Right ventricle myocardium superior (tissue), 1 donor: ENCODE measurements around the gene JAG2. TPM values are rescaled to one million over a fixed set of nuclear protein-coding genes. Genes with fewer than 3 reads are reported as not detected.
"Not testable (repeated sequence)": the region's sequence is repeated elsewhere in the genome, so short reads cannot be mapped to it uniquely, and the experiment has no call there.

ENCODE experiments used
- ATAC-seq: fragments of 200-7000 bp; cut with Tn5 transposase; one replicate; pipeline ENCODE4 v1.9.1; 2020; ENCODE audit warnings: mild to moderate bottlenecking; ENCODE audit not compliant: poor library complexity
- DNase-seq: peaks from one replicate; pipeline ENCODE4 v3.0.0-alpha.2; 2020
- intact Hi-C: fragments of 100-400 bp; cut with DNase I; formaldehyde crosslinking; loops from one replicate; pipeline ENCODE4 v1.11.2; 2022
- total RNA-seq: library from RNA; stranded (reverse); fragmentation: NEBNext Ultra II Directional; extraction: Animal tissue kit (Norgen Biotek cat#: 25700); gene quantifications from one replicate; pipeline ENCODE4 v1.2.1, GENCODE V29; 2021
- donor health status: DM: no; HTN: yes; CAD: no; lungs with severe emphysema.

JAG2 gene
- total RNA-seq, 1 donor from 2014 or later = 28.6 TPM

DNA sequence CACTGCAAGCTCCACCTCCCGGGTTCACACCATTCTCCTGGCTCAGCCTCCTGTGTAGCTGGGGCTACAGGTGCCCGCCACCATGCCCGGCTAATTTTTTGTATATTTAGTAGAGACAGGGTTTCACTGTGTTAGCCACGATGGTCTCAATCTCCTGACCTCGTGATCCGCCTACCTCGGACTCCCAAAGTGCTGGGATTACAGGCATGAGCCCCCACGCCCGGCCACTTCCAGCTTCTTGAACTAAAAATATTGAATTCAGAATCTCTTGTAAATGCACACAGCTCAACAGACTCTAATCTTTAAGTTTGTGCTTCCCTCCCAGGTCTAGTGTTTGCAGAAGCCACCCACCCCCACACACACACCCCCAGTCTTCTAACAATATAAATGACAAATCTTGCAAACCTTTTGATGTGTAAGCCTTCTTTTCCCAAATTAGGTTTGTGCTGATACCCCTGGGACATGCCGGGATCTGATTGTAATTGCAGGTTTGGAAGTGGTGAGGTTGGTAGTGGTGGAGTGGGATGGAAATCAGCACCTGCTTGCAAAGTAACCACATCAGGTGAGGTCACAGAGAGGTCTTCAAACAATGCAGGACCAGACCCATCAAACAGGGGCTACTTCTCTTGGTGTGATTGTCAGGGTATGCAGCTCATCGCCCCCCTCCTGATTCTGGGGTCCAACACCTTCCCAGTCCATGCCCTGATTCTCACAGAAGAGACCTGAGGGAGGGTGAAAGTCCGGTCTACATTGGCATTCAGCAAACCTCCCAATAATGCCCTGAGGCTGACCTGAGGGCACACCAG is 51.9 kb downstream of the JAG2 start:
- intact Hi-C loops = no loop called here
- no peak for DNase-seq
- no peak for ATAC-seq

DNA sequence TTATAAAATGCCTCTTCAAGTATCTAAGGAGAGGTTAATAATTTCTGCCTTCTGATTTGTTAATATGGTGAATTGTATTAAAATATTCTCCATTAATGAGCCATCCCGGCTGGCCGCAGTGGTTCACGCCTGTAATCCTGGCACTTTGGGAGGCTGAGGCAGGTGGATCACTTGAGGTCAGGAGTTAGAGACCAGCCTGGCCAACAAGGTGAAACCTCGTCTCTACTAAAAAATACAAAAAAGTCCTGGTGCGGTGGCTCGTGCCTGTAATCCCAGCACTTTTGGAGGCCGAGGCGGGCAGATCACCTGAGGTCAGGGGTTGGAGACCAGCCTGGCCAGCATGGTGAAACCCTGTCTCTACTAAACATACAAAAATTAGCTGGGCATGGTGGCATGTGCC is 59.3 kb downstream of the JAG2 start:
- intact Hi-C loops, ATAC-seq, DNase-seq: not testable (repeated sequence)

DNA sequence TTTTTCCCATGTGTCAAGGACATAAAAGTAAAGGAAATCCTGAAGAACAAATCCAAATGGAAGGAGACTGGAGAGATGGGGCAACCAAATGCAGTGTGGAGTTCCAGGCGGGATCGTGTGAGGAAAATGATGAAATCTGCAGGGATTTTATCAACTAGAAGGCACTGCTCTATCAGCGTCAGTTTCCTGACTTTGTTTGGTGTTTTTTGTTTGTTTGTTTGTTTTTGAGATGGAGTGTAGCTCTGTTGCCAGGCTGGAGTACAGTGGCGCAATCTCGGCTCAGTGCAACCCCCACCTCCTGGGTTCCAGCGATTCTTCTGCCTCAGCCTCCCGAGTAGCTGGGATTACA is 60.1 kb downstream of the JAG2 start:
- intact Hi-C loops = no loop called here
- DNase-seq (no peak), ATAC-seq (no peak)

DNA sequence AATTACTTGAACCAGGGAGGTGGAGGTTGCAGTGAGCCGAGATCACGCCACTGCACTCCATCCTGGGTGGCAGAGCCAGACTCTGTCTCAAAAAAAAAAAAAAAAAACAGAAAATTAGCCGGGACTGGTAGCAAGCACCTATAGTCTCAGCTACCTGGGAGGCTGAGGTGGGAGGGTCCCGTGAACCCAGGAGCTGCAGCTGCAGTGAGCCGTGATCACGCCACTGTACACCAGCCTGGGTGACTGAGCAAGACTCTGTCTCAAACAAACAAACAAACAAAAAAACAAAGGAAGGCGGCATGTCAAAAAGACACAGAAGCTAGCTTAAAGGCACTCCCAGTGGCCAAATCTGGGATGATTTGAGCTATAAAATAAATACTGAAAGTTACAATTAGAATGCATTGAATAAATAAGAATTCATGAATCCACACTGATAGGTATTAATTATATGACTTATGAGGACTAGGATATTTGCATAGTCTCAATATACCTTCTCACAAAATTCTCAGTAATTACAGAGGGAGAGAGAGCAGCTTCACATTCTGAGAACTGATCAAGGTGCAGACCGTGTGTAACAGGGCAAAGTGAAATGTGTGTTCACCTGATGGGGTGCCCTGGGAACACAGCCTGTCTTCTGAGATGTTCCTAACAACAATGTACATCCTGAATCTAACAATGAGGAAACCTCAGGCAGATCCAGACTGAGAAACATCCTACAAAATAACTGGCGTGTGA is 60.6 kb downstream of the JAG2 start:
- intact Hi-C loops = no loop called here
- ATAC-seq (no peak), DNase-seq (no peak)

DNA sequence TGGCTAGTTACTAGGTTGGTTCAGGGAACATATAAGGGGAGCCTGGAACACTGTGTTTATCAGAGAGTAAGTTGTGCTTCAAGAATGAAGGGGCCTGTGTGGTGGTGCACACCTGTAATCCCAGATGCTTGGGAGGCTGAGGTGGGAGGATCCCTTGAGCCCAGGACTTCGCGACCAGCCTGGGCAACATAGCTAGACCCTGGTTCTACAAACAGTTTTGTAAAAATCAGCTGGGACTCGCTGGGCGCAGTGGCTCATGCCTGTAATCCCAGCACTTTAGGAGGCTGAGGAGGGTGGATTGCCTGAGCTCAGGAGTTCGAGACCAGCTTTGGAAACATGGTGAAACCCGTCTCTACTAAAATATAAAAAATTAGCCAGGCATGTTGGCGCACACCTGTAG is 61.2 kb downstream of the JAG2 start:
- ATAC-seq = no peak
- intact Hi-C loops = no loop called here
- DNase-seq = no peak

DNA sequence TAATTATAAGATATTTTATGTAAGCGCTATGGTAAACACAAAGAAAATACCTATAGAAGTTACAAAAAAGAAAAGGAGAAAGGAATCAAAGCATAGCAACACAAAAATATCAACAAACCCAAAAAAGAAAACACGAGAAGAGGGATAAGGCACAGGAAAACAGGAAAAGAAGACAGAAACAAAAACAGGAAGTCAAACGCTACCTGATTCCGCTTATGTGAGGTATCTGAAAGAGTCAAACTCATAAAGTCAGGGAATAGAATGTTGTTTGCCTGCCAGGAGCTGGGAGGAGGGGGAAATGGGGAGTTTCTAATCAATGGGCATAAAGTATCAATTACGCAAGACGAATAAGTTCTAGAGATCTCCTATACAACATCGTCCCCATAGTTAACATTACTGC is 63.4 kb downstream of the JAG2 start:
- no peak for DNase-seq
- intact Hi-C loops = no loop called here

DNA sequence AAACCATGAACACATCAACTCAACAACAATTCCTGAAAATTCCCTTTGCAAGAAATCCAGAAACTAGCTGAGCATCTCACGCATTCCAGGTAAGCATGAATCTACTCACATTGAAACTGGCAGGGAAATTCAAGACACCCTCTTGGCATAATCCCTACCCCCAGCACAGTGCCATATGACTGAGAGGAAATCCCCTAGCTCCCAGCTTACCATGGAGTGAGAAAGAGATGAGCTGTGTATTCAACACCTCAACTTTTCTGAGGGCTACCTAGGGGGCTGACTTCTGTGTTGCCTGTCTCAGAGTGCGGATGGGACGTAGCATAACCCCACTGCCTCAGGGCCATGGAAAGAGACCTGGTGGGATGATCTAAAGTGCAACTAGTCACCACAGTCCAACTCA is 65.7 kb downstream of the JAG2 start:
- ATAC-seq = no peak
- intact Hi-C loops = no loop called here

More for the DNA sequence above, 63.4 kb downstream of the JAG2 start:
- ATAC-seq = no peak

DNA sequence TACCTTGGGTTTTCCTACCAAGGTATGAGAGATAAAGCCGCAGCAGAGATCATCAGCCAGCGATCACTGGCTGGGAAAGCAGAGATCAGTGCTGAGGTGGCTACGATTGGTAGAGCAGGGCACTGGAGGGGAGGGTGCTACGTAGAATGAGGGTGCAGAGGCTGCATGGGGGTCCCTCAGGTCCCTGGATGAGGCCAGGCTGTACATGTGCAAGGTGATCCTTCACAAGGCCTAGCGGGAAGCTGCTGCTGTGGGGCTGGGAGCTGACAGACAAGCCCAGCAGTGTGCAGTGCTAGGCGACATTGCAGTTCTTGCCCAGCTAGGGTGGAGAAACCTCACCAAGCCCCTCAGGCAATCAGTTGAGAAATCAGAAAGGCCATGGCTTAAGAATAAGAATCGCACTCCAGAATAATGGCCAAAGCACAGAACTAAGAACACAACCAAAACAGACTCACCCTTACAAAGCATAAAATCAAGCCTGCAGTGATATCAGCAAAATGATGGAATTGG is 66.2 kb downstream of the JAG2 start:
- ATAC-seq (no peak), DNase-seq (no peak)
- intact Hi-C loops = no loop called here

More for the DNA sequence above, 65.7 kb downstream of the JAG2 start:
- no peak for DNase-seq

DNA sequence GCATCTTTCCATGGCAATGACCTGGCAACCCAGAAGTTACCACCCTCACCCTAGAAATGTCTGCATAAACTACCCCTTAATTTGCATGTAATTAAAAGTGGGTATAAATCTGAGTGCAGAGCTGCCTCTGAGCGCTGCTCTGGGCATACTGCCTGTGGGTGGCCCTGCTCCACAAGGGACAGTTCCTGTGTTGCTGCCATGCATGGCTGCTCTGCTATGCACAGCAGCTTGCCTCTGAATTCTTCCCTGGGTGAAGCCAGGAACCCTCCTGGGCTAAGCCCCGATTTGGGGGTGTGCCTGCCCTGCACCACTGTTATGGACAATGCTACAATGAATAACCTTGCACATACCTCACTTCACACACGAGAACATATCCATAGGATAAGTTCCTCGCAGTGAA is 67.7 kb downstream of the JAG2 start:
- ATAC-seq (no peak), DNase-seq (no peak)
- intact Hi-C loops = no loop called here

DNA sequence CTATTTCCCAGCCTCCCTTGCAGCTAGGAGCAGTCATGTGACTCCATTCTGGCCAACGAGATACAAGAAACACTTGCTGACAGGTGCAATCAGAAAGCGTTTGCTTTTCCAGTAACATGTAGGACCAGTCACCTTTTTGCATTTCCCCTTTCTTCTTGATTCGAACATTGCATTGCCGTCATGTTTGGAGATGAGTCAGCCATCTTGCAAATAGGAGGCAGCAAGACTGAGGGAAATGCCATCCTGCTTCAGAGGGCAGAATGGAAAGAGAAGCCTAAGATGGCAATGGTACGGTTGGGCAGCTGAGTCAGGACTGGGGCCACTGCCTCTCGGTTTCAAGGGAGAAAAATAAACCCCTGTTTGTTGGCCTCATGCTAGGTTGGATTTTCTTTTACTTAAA is 68.8 kb downstream of the JAG2 start:
- DNase-seq = no peak
- intact Hi-C loops = loop anchor here (10.0 kb wide), 1 partner anchor 255 kb away; no protein-coding TSS in a partner anchor
- ATAC-seq = no peak

DNA sequence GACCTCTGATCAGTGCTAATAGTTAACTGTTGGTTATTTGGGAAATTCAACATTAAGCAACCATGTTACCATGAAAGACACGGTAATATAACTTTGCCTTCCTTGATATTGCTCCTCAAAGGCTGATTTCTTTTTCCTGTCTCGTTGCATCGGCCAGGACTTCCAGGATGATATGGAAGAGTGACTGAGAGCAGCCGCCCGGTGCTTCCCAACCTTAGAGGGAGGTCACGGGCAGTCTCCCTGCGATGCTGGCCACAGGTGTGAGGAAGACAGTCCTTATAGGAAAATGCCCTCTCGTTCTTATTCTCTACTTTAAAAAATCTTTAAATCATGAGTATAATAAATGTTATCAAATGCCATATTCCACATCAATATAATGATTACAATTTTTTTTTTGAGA is 70.3 kb downstream of the JAG2 start:
- ATAC-seq (no peak), DNase-seq (no peak)
- intact Hi-C loops = loop anchor here (10.0 kb wide), 1 partner anchor 256 kb away; no protein-coding TSS in a partner anchor

DNA sequence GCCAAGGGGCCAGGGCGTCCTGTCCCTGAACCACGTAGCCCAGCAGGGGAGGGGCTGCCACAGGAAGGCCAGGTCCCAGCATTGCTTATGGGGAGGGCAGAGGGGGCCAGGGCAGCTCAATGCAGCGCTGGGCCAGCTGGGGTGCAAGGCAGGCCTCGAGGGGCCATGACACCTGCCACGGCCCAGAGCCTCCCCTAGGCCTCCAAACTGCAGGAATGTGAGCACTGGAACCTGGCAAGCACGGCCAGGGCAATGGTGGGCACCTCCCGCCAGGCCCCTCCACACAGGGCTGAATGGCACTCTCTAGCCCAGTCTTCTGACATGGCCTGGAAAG is 70.8 kb downstream of the JAG2 start:
- intact Hi-C loops = loop anchor here (10.0 kb wide), 1 partner anchor 257 kb away; no protein-coding TSS in a partner anchor
- DNase-seq (no peak), ATAC-seq (no peak)

DNA sequence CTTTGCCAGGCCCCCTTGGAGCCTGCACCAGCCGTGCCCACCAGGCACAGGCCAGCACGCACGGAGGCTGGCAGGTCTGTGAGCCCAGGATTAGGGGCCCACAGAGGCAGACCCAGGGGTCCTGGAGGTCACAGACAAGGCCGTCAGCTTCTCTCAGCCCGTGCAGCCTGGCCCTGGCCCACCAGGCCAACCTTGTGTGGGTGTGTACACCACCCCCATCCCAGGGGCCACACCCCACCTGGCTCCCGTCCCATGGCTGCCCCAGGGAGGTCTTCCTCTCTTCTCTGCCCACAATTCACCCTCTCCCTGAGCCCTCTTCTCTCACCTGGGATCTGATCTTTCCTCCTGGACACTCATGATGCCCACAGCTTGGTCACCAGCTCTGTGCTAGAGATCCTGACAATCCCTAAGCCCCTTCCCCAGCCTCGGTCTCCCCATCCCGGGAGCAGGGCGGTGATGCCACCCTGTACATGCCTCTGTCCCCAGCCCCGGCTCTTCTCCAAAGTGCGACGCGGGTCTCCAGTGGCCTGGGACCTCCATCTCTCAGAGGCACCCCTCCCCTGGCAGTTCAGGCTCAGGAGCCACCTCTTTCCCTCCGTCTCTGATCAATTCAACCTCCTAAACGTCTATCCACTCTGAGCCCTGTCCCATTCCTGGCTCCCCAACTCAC is 72.2 kb downstream of the JAG2 start:
- intact Hi-C loops = loop anchor here (10.0 kb wide), 1 partner anchor 258 kb away; no protein-coding TSS in a partner anchor
- DNase-seq (no peak), ATAC-seq (no peak)

DNA sequence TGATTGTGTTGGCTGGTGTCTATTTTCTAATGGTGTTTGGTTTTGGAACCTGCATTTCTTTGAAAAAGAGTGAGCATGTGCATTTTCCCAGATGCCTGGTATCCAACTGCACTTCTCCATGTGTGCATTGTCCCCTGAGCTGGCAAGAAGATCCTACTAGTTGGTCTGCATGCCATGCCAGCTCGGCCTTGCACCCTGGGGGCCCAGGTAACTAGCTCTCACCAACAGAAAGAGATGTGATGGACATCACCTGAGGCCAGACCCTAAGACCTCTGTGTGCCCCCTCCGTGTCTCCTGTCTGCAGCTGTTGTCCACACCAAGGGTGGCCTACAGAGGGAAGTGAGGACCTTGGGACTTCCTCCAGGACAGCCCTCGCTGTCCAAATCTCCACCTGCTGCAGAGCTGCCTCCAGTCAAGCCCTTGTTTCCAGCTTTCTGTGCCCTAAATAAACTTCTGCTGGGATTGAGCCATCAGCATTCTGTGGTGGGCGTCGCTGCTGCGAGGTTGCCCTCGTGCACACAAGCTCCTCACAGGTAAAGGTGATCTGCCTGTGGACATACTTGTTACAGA is 73.3 kb downstream of the JAG2 start:
- DNase-seq (no peak), ATAC-seq (no peak)
- intact Hi-C loops = loop anchor here (10.0 kb wide), 1 partner anchor 259 kb away; no protein-coding TSS in a partner anchor

DNA sequence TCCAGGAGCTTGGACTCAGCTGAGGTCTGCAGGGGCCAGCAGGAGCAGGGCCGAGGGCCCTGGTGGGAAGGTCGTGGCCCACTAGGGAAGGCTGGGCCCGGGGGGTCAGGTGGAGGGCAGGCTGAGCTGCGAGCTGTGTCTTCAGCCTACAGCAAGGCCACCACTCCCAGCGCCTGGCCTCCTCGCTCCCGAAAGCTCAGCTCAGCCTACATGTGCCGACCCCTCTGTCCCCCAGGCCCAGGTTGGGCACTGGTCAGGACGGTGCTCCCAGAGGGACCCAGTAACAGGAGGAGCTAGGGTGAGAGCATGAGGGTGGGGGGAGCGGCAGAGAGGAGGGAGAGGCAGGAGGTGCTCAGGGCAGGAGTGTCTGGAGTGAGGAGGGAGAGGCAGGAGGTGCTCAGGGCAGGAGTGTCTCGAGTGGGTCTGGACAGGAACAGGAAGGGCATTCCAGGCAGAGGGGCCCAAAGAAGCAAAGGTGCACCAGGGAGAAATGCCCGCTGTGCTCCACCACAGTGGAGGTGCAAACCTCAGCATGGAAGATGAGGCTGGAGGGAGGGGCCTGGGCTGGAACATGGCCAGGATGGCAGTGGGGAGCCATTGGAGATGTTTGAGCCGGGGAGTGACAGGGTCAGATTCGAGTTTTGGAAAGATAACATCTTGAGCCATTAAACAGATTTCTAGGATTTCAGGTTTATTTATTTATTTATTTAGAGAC is 74.2 kb downstream of the JAG2 start:
- no peak for ATAC-seq
- intact Hi-C loops = loop anchor here (10.0 kb wide), 1 partner anchor 260 kb away; no protein-coding TSS in a partner anchor
- DNase-seq = no peak

DNA sequence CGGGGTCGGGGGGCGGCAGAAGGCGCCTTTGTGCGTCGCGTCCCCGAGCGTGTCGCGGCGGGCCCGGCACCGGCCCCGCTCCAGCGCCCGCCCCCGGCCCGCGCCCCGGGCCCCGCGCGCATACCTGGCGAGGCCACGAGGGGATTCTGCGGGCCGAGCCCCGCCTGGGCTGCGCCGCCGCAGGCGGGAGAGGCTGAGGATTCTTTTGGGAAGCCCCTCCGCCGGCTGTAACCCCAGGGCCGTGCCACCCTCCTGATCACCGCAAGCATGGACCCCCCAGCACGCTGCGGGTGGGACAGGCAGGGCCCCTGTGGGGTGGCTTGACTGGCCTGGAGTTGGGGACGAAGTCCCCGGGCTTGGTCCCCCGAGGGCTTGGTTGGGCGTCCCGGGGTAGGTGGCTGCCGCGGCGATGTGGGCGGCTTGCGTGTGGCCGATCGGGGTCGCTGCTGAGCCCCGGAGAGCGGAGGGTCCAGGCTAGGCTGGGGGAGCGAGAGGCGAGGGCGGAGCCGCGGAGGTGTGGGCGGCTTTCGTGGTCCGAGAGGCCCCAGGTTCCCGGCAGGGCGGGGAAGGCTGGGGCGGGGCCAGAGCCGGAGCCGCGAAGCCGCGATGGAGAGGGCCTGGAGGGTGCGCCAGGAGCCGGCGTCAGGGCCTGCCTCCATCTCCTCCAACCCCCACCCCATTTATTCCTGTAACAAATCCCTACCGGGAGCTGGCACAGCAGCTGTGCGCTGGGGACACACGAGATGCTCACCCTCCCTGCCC is 75.0 kb downstream of the JAG2 start:
- intact Hi-C loops = loop anchor here (10.0 kb wide), 1 partner anchor 261 kb away; no protein-coding TSS in a partner anchor
- DNase-seq (peak; percentile 86), ATAC-seq (peak; percentile 50)

DNA sequence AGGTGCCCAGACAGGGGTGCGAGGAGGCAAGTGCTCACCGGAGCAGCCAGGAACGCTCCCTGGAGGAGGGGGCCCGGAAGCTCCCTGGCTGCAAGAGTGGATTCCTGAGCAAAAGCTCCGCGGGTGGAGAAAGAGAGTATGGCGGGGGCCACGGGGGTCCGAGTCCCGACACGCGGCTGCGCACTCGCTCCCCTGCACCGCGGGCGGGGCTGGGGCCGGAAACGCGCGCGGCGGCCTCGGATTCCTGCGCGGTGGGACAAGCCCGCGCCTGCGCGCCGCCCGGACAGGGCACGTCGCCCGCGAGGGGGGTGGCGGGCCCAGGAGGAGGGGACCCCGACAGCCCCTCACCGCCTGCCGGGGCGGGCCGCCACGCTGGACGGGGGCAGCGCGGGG is 75.5 kb downstream of the JAG2 start:
- ATAC-seq = peak; percentile 51
- DNase-seq = peak; percentile 82
- intact Hi-C loops = loop anchor here (10.0 kb wide), 1 partner anchor 262 kb away; no protein-coding TSS in a partner anchor
